AG09309 (cell line): Measurements from ENCODE around the gene ADAMTSL3.

Source experiments
- DNase-seq: peaks from one replicate; pipeline ENCODE4 v3.0.0-alpha.2; 2010; ENCODE audit warnings: low read depth
- H3K4me3 ChIP-seq: 2 replicates; pipeline ENCODE4 v1.5.1; 2011; ENCODE audit warnings: mild to moderate bottlenecking, low read depth, low read length, moderate library complexity; ENCODE audit not compliant: control insufficient read depth
- CTCF ChIP-seq: IDR thresholded peaks from 2 replicates; pipeline ENCODE4 v1.5.1; 2011; ENCODE audit warnings: mild to moderate bottlenecking, low read depth, low read length, inconsistent platforms; ENCODE audit not compliant: insufficient read depth, control insufficient read depth; ENCODE audit errors: missing control alignments

The ADAMTSL3 gene

GRCh38 chr15:83654379-83655236 is 685 bp downstream of the ADAMTSL3 start:
- no peak for DNase-seq
- TF ChIP-seq CTCF = no peak
- H3K4me3 ChIP-seq = no peak overlapping the region

GRCh38 chr15:83655237-83655616 is 1.3 kb downstream of the ADAMTSL3 start:
- H3K4me3 ChIP-seq = no peak overlapping the region
- no peak for DNase-seq
- TF ChIP-seq CTCF = no peak

- no peak for DNase-seq
- H3K4me3 ChIP-seq = no peak overlapping the region
- TF ChIP-seq CTCF = no peak
Measured at GRCh38 chr15:83656192-83656591, 2.3 kb downstream of the ADAMTSL3 start.

- DNase-seq = no peak
- no peak for TF ChIP-seq CTCF
- no peak overlapping the region for H3K4me3 ChIP-seq
Measured at GRCh38 chr15:83656943-83657528, 3.1 kb downstream of the ADAMTSL3 start.

GRCh38 chr15:83657549-83657948 is 3.6 kb downstream of the ADAMTSL3 start:
- no peak for TF ChIP-seq CTCF
- no peak for DNase-seq
- H3K4me3 ChIP-seq = no peak overlapping the region

- no peak for DNase-seq
Measured at GRCh38 chr15:83658430-83659416, 4.8 kb downstream of the ADAMTSL3 start.

More at GRCh38 chr15:83658430-83659416, 4.8 kb downstream of the ADAMTSL3 start:
- no peak overlapping the region for H3K4me3 ChIP-seq
- TF ChIP-seq CTCF = no peak
